Measurements from ENCODE around the gene GIMAP2. TPM values are rescaled to one million over a fixed set of nuclear protein-coding genes. Genes with fewer than 3 reads are reported as not detected.
"Not testable (repeated sequence)": the region's sequence is repeated elsewhere in the genome, so short reads cannot be mapped to it uniquely, and the experiment has no call there.

Gene GIMAP2
- total RNA-seq, 1 experiment from 2014 or later, result 3.4 TPM

DNA sequence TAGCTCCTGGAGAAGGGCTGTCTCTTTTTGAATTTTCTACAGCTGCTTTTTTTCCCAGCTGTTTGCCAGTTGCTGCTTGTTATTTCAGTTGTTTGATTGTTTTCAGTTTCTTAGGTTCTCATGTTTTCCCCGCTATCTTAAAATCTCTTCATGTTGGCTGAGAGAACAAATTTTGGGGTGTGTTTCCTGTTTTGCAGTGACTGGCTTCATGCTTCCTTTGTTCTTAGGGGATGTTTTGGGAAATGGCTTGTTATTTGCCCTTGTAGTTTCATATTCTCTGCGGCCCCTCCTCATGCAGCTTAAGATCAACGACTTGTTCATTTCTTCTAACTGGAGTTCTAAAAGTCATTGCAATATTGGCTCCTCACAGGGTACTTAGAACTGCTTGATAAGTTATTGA is 8.7 kb upstream of the GIMAP2 start:
- DNase-seq (ENCODE audit: low read depth), result peak; percentile 11

GRCh38 chr7:150678601-150679000 is 6.9 kb upstream of the GIMAP2 start:
- DNase-seq (ENCODE audit: low read depth), result not testable (repeated sequence)

- not testable (repeated sequence) for DNase-seq (ENCODE audit: low read depth)
Observed at GRCh38 chr7:150680364-150680763, 5.1 kb upstream of the GIMAP2 start.

GRCh38 chr7:150686030-150686631 is 625 bp downstream of the GIMAP2 start:
- peak; percentile 14 for DNase-seq (ENCODE audit: low read depth)

DNA sequence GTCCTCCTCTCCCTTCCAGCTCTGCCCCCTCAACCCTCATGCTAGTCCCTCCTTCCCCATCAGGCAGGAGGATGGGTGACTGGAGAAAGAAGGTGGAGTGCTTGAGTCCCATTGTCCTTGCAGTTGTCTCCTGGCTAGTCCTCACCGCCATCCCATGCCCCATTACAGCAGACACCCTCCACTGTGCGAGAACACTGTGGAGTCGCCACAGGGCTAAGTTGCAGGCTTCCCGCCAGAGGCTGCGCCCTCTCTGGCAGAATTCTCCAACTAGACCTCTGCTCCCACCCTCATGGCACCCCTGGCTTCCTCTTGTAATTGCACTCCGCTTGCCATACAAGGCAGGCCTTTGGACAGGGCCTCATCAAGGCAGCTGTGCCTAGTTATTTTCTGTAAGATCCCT is 3.1 kb downstream of the GIMAP2 start:
- DNase-seq (ENCODE audit: low read depth), result no peak

DNA sequence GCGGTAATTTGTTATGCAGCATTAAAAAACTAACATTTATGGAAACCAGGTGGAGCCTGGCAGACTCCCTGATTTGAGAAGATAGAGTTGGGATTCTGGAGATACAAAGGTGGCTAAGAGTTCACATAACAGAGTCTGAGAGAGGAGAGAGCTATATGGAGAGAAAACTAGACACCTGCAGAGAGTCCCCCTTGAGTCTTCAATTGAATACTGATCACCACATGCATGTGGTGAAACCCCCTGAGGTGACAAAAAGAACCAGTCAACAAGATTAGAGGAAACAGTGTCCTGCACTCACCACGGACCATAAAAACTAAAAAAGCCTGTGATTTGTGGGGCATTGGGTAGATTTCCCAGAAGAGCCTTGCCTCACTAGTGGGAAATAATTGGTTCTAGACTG is 10.1 kb downstream of the GIMAP2 start:
- no peak for DNase-seq (ENCODE audit: low read depth)

DNA sequence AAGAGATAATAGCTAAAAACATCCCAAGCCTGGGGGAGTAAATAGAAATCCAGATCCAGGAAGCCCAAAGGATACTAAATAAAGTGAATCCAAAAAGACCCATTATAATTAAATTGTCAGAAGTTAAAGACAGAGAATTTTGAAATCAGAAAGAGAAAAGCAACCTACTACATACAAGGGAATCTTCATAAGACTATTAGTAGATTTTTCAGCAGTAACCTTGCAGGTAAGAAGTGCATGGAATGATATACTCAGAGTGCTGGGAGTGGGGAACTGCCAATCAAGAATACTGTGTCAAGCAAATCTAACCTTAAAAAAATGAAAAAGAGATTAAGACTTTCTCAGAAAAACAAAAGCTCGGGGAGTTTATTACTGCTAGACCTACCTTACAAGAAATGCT is 17.7 kb downstream of the GIMAP2 start:
- DNase-seq (ENCODE audit: low read depth), result no peak

- DNase-seq (ENCODE audit: low read depth), result no peak
Observed at GRCh38 chr7:150715293-150715692, 29.8 kb downstream of the GIMAP2 start.

DNA sequence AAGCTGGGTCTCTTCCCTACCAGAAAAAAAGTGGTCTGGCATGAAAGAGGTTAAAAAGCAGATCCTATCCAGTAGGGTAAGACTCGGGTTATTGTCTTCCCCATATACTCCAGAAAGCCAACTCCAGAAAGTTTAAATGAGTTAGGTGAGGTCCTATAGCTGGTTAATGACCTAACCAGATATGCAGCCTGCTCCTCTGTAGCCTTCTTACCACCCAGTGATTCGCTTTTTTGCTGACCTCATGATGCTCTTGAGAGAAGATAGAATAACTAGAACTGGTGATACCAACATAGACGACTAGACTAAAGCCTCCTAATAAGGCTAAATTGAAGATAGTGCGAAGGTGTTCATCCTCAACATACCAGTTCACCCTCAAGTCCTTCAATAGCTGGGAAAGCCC is 30.2 kb downstream of the GIMAP2 start:
- no peak for DNase-seq (ENCODE audit: low read depth)

GRCh38 chr7:150716368-150716767 is 30.9 kb downstream of the GIMAP2 start, which contains the start of gene GIMAP1:
Gene GIMAP1, plus strand, starts transcription at chr7:150716613. Its CDS starts 2,435 bp downstream, at chr7:150719048.
- no peak for DNase-seq (ENCODE audit: low read depth)

- DNase-seq (ENCODE audit: low read depth), result no peak
Observed at GRCh38 chr7:150716939-150717338, 31.4 kb downstream of the GIMAP2 start.

GRCh38 chr7:150717814-150718420 is 32.4 kb downstream of the GIMAP2 start:
- no peak for DNase-seq (ENCODE audit: low read depth)

GRCh38 chr7:150719436-150719835 is 33.9 kb downstream of the GIMAP2 start:
- no peak for DNase-seq (ENCODE audit: low read depth)

- DNase-seq (ENCODE audit: low read depth), result no peak
Observed at GRCh38 chr7:150719960-150720891, 34.7 kb downstream of the GIMAP2 start.

DNA sequence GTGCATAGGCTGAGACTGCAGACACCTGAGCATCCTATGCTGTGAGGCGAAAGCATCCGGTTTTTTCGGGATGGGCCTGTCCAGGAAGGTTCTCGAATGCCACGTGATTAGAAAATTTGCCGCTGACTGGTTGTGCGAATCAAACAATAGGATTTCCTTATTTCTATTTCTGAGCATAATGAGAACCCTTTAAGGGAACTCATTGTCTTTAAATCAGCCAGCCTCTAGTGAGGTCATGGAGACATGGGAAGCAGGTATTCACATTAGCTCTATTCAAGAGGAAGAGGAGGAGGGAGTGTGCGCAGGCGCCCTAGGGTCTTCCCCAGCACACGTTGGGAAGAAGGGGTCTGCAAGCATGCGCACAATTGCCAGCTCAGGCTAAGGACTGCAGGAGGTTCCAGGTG is 36.5 kb downstream of the GIMAP2 start:
- DNase-seq (ENCODE audit: low read depth), result no peak

- no peak for DNase-seq (ENCODE audit: low read depth)
Observed at GRCh38 chr7:150722431-150722931, 37.0 kb downstream of the GIMAP2 start.

DNA sequence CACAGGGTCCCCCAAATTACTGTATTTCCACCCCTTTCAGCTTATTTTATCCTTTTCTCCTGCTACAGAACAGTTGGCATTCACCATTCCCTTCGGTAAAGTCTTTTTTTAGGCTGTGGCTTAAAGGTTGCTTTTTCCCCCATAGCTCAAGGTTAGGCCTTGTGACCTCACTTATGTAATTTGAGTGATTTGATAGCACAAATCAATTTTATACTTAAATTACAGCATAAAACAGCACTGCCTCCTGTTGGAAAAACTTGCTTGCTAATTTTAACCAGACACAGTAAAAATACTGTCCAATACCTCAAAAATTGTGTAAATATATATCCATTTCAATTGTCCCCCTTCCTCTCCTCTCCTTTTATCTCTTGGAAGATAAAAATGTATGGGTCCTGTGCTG is 38.0 kb downstream of the GIMAP2 start:
- no peak for DNase-seq (ENCODE audit: low read depth)

DNA sequence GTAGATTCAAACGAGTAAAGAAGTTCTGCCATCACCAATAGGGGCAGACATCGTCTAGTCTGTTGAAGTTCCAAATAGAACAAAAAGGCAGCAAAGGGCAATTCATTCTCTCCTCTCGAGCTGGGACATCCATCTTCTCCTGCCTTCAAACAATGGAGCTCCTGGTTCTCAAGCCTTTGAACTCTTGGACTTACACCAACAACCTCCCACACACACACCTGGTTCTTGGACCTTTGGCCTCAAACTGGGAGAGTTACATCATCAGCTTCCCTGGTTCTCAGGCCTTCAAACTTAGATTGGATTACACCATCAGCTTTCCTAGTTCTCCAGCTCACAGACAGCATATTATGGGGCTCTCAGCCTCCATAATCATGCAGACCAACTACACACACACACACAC is 41.9 kb downstream of the GIMAP2 start:
- no peak for DNase-seq (ENCODE audit: low read depth)

GRCh38 chr7:150728011-150728410 is 42.5 kb downstream of the GIMAP2 start:
- no peak for DNase-seq (ENCODE audit: low read depth)

- DNase-seq (ENCODE audit: low read depth), result no peak
Observed at GRCh38 chr7:150728609-150729008, 43.1 kb downstream of the GIMAP2 start.

GRCh38 chr7:150731916-150732315 is 46.4 kb downstream of the GIMAP2 start:
- DNase-seq (ENCODE audit: low read depth), result no peak

DNA sequence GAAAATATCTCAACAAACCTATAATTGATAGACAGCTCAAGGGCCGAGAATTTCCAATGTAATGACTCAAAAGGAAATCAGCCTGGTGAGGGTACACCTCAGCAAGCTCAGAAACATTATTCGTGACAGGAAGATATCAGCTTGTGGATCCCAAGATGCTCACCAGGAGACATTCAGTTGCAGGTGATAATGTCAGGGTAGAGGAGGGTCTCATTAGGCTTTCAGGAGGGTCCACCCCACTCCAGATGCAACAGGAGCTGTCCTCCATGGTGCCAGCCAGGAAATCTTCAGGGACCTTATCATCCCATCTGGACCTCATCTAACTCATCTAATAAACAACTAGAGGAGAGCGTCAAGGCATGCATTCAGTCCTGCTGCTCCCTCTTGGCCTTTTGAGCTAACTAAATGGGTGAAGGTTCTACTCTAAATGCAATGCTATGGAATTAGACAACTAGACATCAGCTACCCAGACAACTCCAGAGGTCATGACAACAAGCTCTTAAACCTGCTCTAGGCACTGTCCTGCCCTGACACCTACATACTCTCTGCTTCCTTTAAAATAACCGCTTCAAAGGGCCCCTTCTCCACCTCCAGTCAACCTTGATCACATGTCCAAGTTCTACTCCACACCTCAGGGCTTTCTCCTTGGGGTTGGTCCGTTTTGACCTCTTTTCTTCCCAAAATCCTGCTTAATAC is 47.4 kb downstream of the GIMAP2 start:
- no peak for DNase-seq (ENCODE audit: low read depth)

Measured in LHCN-M2 (cell line).